ENCODE measurements around the gene C3orf52.

- TF ChIP-seq CTCF (IDR thresholded peaks at IDR 0.05) = no peak
- no peak for TF ChIP-seq POLR2A (IDR thresholded peaks at IDR 0.05)
These were observed 3.0 kb upstream of the C3orf52 start for GRCh38 chr3:112083239-112083638.
